Right ventricle myocardium superior (tissue), 1 donor: Measurements from ENCODE around the gene RCBTB1. TPM values are rescaled to one million over a fixed set of nuclear protein-coding genes. Genes with fewer than 3 reads are reported as not detected.
"Not testable (repeated sequence)": the region's sequence is repeated elsewhere in the genome, so short reads cannot be mapped to it uniquely, and the experiment has no call there.

Source experiments
- ATAC-seq: fragments of 200-7000 bp; cut with Tn5 transposase; one replicate; pipeline ENCODE4 v1.9.1; 2020; ENCODE audit warnings: mild to moderate bottlenecking; ENCODE audit not compliant: poor library complexity
- DNase-seq: peaks from one replicate; pipeline ENCODE4 v3.0.0-alpha.2; 2020
- intact Hi-C: fragments of 100-400 bp; cut with DNase I; formaldehyde crosslinking; loops from one replicate; pipeline ENCODE4 v1.11.2; 2022
- long read RNA-seq: library from polyadenylated mRNA; unstranded; transcript quantifications from one replicate; pipeline ENCODE4 v2.0.0, GENCODE V29; 2021
- total RNA-seq: library from RNA; stranded (reverse); fragmentation: NEBNext Ultra II Directional; extraction: Animal tissue kit (Norgen Biotek cat#: 25700); gene quantifications from one replicate; pipeline ENCODE4 v1.2.1, GENCODE V29; 2021
- donor health status: DM: no; HTN: yes; CAD: no; lungs with severe emphysema.

The RCBTB1 gene
- 21.0 TPM for total RNA-seq
- long read RNA-seq, full-length matches to known transcripts = 89 of 122 reads
- long read RNA-seq, partial matches to known transcripts = 3 of 122 reads
- long read RNA-seq, other reads (novel, unspliced or antisense) = 30 of 122 reads

- peak; percentile 100 for ATAC-seq
- intact Hi-C loops = no loop called here
- peak; percentile 80 for DNase-seq
These were observed at the start of gene RCBTB1 for GRCh38 chr13:49585220-49586157. Gene RCBTB1, minus strand, starts transcription at chr13:49585558. Its CDS starts 18,279 bp downstream, at chr13:49567279.

- ATAC-seq (no peak), DNase-seq (no peak)
- intact Hi-C loops = no loop called here
These were observed 48.4 kb upstream of the RCBTB1 start for GRCh38 chr13:49633710-49634109.

GRCh38 chr13:49632156-49632555 is 46.8 kb upstream of the RCBTB1 start:
- no peak for ATAC-seq
- no peak for DNase-seq
- intact Hi-C loops = no loop called here

GRCh38 chr13:49630580-49630979 is 45.2 kb upstream of the RCBTB1 start:
- ATAC-seq (no peak), DNase-seq (no peak)
- intact Hi-C loops = no loop called here

- DNase-seq (no peak), ATAC-seq (no peak)
- intact Hi-C loops = no loop called here
These were observed 44.6 kb upstream of the RCBTB1 start for GRCh38 chr13:49629947-49630346.

- no peak for ATAC-seq
- intact Hi-C loops = no loop called here
- no peak for DNase-seq
These were observed 44.0 kb upstream of the RCBTB1 start for GRCh38 chr13:49629196-49629938.

GRCh38 chr13:49627831-49628652 is 42.7 kb upstream of the RCBTB1 start, which contains the start of gene ARL11:
Gene ARL11, plus strand, starts transcription at chr13:49628507. Its CDS starts 1,941 bp downstream, at chr13:49630448.
- DNase-seq (peak; percentile 85), ATAC-seq (peak; percentile 47)
- intact Hi-C loops = no loop called here

- DNase-seq (peak; percentile 84), ATAC-seq (peak; percentile 50)
- intact Hi-C loops = no loop called here
These were observed 40.2 kb upstream of the RCBTB1 start for GRCh38 chr13:49625392-49626079.

- ATAC-seq = no peak
These were observed 38.9 kb upstream of the RCBTB1 start for GRCh38 chr13:49624229-49624628.

GRCh38 chr13:49622174-49622946 is 37.0 kb upstream of the RCBTB1 start:
- ATAC-seq = peak; percentile 86
- no peak for DNase-seq
- intact Hi-C loops = no loop called here

More at GRCh38 chr13:49624229-49624628, 38.9 kb upstream of the RCBTB1 start:
- intact Hi-C loops = no loop called here
- DNase-seq = no peak

GRCh38 chr13:49620170-49620621 is 34.8 kb upstream of the RCBTB1 start:
- intact Hi-C loops = no loop called here
- ATAC-seq (peak; percentile 2), DNase-seq (no peak)

GRCh38 chr13:49616676-49617065 is 31.3 kb upstream of the RCBTB1 start:
- intact Hi-C loops = no loop called here
- ATAC-seq (no peak), DNase-seq (no peak)

- intact Hi-C loops = no loop called here
- DNase-seq = no peak
- ATAC-seq = peak; percentile 33
These were observed 30.7 kb upstream of the RCBTB1 start for GRCh38 chr13:49615836-49616675.

- intact Hi-C loops, ATAC-seq, DNase-seq: not testable (repeated sequence)
These were observed 26.7 kb upstream of the RCBTB1 start for GRCh38 chr13:49612042-49612441.

- intact Hi-C loops = no loop called here
- no peak for ATAC-seq
- no peak for DNase-seq
These were observed 24.8 kb upstream of the RCBTB1 start for GRCh38 chr13:49610176-49610575.

GRCh38 chr13:49608651-49609331 is 23.4 kb upstream of the RCBTB1 start:
- no peak for DNase-seq
- intact Hi-C loops = loop anchor here (10.0 kb wide), 1 partner anchor 124 kb away; no protein-coding TSS in a partner anchor
- ATAC-seq = no peak
